H4 (cell line): ENCODE measurements around the gene MB. TPM values are rescaled to one million over a fixed set of nuclear protein-coding genes. Genes with fewer than 3 reads are reported as not detected.

Experiments used
- DNase-seq: peaks from one replicate; pipeline ENCODE4 v3.0.0-alpha.2; 2015; ENCODE audit warnings: low spot score
- total RNA-seq: library from RNA; depleted of rRNA; stranded (reverse); fragments of >200 nt; shearing (Covaris generic); gene quantifications from 2 replicates; pipeline ENCODE4 v1.2.3, GENCODE V29; 2014

MB gene
- total RNA-seq, 1 experiment from 2014 or later, result not detected

DNA sequence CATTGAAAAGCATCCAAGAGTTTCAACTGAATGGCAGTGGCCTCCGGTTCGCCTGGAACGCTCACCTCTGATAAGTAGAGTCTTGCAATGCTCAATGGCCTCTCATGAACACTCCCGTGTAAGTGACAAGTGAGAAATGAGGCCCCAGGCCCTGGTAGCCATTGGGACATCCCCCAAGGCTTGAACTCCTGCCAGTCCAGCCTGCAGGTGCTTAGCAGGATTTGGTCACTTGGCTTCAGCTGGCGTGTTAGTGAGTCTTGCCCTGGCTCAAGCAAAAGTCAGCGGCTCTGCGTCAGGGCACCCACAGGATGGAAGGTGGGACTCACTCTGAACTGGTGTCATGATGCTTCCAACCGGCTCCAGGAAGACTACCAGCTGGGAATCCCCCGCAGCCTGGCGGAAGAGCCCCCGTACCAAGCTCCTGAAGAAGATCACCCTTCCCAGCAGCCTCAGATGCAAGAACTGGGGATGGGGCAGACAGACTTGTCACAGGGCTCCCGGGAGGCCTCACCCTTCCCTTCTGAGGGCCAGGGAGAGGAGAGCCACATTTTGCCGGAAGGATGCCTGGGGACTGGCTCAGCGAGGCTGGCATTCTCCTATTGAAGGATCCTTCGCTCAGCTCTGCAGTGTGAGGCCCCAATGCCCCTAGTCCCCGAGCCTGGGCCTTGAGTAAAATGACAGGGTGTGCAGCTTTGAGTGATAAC lies 19.3 kb downstream of the MB start:
- no peak for DNase-seq

DNA sequence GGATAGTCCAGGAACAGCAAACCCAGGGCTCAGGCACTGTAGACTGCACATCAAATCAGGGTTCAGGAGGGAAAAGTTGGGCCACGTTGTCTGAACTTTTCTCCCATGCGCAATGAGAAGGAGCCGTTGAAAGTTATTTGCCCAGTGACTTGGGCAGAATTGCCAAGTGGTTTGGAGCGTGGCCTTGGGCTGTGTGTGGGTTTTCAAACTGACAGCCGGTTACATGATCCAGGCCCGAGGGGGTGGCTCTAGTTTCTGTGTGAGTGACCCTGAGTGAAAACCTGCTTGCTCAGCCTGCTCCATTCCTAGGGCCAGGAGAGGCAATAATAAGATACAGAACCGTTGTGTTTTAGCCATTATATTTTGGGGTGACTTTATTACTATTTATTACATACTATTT lies 20.3 kb downstream of the MB start:
- no peak for DNase-seq

DNA sequence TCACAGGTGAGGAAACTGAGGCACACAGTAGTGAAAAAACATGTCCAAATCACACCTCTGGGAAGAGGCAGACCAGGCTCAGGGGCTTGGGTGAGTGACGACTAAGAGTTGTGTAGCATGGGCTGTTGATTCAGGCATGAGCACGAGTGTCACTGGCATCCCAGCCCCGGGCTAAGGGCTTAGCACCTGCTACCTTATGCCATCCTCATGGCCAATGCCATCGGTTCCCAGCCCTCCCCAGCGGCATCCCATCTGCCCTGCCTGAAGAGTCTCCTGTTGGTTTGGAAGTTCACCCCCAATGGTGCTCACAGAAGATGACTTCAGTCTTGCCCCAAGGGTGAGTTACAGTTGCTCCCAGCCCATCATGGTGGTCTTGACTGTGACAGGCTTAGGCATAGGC lies 22.4 kb downstream of the MB start:
- no peak for DNase-seq

DNA sequence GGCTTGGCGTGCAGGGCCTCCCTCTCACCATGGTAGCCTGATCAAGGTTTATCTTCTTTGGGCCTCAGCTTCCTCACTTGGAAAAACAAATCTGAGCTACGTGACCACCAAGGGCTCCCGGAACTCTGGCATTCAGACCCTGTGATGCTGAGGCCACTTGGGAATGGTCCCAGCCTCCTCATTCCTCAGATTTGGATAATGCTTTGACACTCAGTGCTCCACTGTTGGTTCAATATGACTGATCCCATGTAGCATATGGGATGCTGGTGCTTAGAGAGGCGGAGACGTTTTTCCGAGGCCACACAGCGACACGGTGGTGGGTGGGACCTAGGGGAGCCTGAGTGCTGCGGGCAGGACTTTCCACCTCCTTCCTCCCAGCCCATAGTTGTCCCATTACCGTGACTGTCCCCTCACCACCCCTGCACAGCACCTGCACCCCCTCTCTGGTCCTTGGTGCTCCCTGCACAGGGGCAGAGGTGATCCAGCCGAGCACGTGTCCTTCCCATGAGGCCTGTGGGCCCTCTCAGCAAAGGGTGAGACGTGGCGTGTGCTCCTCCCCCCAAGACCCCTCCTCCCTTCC lies 23.1 kb downstream of the MB start:
- DNase-seq, result no peak

DNA sequence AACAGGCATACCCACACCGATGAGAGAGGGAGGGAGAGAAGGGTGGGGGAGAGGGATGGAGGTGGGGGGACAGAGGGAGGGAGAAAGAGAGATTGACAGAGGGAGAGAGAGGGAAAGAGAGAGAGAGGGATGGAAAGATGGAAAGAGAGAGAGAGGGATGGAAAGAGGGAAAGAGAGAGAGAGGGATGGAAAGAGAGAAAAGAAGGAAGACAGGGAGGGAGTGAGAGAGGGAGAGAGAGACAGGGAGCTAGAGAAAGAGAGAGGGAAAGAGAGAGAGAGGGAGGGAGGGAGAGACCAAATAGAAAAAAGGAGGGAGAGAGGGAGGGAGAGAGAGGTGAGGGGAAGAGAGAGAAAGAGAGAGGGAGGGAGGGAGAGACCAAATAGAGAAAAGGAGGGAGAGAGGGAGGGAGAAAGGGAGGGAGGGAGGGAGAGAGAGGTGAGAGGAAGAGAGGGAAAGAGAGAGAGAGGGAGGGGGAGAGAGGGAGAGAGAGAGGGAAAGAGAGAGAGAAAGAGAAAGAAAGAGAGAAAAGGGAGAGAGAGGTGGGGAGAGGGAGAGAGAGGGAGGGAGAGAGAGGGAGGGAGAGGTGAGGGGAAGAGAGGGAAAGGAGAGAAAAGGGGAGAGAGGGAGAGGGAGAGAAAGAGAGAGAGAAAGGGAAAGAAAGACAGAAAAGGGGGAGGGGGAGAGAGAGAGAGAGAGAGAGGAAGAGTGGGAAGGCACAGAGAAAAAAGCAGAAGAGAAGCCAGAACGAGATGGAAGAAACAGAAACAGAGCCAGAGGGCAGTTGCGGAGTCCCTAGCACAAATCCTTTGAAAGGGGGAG lies 23.8 kb downstream of the MB start:
- DNase-seq, result no peak

DNA sequence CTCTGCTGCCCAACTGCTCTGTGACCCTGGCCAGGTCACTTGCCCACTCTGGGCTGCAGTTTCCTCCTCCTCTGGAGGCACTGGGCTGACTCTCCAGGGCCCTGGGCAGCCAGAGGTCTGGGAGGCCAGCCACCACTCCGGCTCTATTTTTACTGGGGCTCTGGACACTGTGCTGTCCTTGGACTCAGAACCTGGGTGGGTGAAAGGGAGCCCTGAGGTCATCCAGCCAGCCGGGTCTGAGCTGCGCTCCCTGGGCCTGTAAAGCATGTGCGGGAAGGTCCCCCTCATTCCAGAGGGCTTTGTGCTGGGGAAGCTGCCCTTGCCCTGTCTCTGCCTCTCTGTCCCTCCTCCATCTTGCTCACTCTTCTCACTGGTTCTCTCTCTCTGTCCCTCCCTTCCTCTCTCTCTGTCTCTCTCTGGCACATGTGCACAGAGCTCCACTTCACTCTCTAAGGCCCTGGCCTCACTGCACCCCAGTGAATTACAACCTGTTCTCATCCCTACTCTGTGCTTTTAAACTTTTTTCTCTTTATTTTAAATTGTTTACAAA lies 24.6 kb downstream of the MB start:
- no peak for DNase-seq

DNA sequence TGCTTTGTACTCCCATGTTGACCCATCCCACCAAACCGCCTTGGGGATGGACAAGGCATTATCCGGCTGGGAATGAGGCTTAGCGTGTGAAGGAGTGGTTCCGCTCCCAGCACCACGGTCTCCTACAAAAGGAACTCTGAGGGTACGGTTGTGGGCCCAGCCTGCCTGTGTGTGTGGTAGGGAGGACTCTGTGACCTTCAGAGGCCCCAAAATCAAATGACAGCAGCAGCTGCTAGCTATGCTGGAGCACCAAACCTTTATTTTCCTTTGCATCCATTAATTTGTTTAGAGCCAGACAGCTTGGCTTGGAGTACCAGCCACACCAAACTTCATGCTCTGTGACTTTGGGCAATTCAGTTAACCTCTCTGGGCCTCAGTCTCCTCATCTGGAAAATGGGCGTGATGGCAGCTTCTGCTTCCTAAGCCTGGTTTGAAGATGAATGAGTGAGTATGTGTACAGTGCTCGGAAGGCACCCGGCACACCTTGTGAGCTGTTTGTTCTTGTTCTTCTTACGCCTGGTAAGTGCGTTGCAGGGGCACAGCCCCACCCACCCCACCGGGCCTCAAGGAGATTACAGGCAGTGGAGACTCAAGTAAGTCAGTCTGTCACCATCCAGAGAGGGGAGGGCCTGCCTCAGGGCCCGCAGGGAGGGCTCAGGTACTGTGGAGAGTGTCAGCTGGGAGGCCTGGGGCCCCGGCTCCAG lies 25.3 kb downstream of the MB start:
- DNase-seq, result no peak

DNA sequence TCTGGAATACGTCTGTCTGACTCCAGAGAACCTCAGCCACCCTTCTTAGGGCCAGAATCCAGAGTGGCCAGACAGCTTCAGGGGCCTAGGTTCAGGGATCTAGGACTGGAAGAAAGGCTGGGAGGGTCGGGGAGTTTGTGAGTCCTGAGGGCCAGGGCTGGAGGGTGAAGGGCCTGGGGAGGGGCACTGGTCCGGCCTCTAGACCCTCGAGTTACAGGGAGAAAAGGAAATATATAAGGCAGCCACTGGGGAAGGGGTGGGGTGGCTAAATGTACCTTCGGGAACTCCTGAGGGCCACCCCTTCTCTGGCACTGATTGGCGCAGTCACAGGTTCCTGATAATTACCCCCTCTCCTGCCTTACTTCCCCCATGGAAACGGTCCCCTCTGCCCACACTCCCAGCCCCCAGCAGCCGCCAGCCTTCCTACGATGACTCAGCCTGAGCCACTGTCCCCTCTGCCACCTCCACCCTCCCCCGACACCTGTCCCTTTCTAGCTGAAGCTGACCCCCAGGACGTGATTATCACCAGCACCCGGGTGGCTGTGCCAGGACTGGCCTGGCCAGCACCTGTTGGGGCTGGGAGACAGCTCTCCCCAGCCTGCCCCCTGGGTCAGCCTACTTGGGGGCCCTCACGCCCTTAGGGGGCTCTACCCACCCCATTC lies 26.4 kb downstream of the MB start:
- no peak for DNase-seq

DNA sequence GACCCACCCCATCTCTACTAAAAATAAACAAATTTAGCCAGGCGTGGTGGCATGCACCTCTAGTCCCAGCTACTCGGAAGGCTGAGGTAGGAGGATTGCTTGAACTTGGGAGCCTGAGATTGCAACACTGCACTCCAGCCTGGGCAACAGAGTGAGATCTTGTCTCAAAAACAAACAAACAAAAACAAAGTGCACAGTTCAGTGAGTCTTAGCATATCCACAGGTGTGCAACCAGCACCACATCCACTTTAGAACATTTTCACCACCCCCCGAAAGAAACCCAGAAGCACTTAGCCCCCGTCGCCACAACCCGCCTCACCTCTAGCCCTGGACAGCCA lies 27.4 kb downstream of the MB start:
- DNase-seq, result no peak

DNA sequence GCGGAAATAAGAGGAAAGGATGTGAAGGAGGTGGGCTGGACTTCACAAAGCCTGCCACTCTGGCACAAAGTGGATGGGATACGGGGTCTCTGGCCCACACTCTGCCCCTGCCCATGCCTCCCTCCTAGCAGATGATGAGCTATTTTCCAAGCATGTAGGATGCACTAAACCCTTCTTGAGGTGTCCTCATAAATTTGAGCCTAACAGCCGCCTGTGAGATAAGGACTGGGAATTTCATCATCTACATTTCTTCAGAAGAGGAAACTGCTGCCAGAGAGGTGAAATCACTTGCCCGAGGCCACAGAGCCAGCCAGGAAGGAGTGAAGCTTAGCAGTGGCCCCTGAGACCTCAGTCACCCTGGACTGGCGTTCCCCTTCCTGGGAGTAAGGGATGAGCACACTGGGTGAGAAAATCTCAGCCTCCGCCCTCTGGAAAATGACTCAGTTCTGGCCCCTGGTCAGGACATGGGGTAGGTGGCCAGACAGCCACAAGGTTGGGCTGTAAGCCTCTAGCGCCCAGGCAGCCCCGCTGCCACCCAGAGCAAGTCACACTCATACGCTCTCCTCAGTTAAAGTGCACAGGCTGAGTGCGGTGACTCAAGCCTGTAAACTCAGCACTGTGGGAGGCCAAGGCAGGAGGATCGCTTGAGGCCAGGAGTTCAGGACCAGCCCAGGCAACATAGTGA lies 27.9 kb downstream of the MB start:
- peak; percentile 84 for DNase-seq

DNA sequence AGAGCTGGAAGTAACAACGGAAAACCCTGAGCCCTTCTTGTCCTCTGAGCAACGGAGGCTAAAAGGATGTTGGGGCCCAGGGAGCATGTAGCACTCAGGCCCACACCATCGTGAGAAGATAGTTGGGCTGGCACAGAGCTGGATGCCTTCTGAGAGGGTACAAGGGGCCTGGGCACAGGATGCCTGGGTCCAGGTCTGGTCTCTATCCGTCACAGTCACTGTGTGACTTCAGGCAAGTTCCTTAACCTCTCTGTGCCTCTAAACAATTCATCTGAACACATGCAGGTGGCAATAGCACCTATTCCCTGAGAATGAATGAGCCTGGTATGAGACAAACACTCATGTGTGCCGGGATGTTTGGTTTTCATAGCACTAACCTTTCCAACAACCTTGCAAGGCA lies 29.2 kb downstream of the MB start:
- DNase-seq, result no peak

DNA sequence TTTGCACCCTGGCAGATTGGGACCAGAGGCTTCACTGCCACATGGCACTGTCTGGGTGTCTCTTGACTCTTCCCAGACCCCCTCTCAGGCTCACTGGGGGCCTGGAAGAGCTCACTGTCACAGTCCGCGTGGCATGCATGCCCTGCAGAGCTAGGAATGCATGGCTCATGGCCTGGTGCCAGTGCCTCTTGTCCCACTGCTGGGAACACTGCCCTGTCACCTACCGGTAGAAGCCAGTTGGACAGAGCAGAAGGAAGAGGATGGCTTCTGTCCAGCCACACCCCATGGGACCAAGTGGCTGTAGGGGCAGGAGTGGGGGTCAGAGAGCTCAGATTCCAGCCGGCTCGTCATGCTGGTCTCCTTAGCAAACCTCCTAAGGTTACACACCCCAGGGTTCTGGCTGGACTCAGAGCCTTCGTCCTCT lies 29.7 kb downstream of the MB start:
- DNase-seq, result peak; percentile 44

DNA sequence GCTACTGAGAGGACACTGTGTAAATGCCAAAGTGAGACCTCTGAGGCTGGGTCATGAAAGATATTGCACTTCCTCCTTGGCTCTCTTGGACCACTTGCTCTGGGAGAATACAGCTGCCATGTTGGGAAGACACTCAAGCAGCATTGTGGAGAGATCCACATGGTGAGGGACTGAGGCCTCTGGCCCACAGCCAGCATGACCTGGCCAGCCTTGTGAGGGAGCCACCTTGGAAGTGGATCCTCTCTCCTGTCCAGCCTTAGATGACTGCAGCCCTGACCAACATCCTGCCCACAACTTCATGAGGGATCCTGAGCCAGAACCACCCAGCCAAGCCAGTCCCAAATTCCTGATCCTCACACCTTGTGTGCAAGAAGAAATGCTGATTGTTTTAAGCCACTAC lies 30.4 kb downstream of the MB start:
- no peak for DNase-seq

DNA sequence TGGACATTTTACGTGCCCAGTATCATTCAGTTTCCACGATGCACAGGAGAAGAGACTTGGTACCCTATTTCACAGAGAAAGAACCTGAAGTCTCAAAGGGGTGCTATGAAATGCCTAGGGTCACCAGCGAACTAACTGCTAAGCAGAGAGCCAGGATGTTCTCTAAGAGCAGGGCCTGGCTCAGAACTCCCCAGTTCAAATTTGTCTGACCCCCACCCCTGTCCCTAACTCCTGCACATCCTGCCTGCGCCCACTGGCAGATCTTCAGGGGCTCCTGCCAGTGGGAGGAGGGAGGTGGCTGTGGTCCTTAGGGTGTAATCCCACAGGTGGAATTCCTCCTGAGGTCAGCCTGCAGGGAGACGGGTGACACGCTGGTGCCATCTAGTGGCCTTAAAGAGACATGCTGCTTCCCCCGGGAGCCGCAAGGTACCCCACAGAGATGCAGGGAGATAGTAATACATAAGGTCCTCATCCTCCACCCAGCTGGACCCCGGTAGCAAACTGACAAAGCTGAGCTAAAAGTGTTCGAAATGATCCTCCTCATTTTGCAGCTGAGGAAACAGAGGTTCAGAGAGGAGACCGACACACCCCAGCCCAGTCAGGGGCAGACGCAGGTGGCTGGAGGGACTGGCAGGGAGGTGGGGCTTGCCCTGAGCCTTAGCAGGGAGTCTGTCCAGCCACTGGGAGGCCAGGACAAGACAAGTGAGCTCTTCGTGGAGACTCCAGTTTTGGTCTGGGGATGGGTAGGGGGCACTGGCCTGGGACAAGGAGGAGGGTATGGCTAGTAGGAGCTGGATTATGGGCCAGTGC lies 34.1 kb downstream of the MB start:
- peak; percentile 46 for DNase-seq

DNA sequence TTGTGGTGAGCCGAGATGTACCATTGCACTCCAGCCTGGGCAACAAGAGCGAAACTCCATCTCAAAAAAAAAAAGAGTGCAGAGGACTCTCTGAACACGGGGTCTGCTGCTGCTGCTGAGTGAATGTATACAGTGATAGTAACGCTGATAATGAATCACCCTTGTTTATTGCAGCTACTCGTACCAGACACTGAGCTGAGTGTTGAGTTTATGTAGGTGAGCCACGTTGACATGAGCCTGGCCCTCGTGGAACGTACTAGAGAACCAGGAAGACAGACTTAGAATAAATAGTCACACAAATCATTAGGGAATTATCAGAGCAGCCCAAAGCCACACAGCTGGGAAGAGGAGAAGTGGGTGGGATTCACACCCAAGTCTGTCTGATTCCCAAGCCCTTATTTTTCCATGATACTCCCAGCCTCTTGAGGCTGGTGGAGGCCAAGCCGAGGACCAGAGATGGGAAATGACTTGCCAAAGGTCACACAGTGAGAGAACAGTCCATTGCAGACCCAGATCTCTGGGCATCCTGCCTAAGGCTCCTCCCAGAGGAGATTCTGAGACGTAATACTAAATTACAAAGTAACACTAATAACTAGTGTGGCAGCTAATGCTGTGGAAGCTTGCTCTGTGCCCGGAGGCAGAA lies 34.8 kb downstream of the MB start:
- DNase-seq, result no peak

DNA sequence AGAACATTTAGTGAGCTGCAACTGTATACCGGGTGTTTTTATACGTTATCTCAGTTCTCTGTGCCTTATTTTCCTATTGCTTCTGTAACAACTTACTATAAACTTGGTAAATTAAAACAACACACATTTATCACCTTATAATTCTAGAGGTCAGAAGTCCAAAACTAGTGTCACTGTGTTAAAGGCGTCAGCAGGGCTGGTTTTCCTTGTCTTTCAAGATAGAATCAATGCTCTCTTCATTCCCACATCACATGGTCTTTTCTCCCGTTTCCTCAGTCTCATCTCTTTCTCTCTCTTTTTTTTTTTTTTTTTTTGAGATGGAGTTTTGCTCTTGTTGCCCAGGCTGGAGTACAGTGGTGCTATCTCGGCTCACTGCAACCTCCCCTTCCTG lies 36.1 kb downstream of the MB start:
- DNase-seq, result no peak

DNA sequence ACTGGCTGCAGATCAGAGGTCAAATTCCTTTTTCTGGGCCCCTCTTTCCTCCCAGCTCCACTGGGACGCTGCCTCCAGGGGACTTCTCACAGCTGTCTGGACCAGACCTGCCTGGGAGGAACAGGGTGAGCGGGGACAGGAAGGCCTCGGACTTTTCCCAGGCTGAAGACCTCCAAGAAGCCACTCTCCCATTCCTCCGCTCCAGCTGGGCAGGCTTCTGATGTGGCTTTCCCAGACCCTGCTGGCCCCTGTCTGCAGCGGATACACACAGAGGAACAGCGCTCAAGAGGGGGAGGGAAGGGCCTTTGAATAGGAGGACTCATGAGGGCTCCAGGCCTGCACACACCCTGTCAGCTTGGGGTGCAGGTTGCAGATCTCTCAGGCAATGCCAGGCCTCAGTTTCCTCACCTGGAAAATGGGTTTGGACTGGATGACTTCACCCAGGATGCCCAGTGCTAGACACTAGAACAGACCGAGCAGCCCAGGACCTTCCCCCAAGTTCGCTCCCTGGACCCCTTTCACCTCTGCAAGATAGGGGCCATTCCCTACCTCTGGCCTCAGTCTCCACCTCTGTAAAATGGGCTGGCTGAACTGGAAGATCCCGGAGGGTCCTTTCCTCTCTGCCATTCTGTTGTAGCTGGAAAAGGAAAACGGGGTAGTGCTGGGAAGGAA lies 36.6 kb downstream of the MB start:
- DNase-seq, result no peak

DNA sequence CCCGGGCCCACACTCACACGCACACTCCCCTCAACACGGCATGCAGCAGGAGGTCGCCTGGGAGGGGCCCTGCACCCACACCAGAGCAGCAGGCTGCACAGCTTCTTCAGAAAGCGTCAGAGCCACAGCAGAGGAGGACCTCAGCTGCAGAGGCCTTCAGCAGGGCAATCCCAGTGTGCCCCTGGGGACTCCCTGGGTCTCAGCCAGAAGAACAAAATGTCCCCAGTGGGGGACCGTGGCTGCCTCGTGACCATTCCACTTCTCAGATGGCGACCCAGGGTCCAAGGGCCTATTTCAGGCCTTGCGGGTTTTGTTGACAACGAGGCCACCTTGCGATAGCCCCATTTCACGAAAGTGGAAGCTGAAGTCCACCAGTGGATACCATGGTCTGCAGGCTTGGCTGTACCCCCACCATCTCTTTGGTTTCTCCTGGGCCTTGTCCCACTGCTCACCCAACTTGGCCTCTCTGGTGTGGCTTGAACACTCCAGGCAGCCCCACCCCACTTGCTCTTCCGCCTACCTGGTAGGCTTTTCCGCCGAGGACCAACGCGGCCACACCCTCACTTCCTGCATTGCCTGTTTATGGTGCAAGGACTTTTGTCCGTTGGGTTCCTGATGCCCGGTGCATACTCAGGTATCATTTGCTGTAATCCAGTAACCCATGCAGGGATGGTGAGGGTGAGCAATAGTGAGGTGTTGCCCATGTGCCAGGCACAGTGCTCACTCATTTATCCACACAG lies 38.1 kb downstream of the MB start:
- DNase-seq, result no peak
